HUES64 (cell line): Measurements from ENCODE around the gene PCARE.
"Not testable (repeated sequence)": the region's sequence is repeated elsewhere in the genome, so short reads cannot be mapped to it uniquely, and the experiment has no call there.

Experiments used
- H3K27ac ChIP-seq: 2 replicates; pipeline ENCODE4 v1.7.0; 2013; ENCODE audit warnings: low read depth, low read length, inconsistent platforms
- H3K27me3 ChIP-seq: 2 replicates; pipeline ENCODE4 v1.6.1; 2013; ENCODE audit warnings: mild to moderate bottlenecking, low read length; ENCODE audit not compliant: insufficient read depth
- H3K36me3 ChIP-seq: 2 replicates; pipeline ENCODE4 v1.6.1; 2013; ENCODE audit warnings: mild to moderate bottlenecking, low read length; ENCODE audit not compliant: insufficient read depth
- H3K4me1 ChIP-seq: 2 replicates; pipeline ENCODE4 v1.6.1; 2013; ENCODE audit warnings: mild to moderate bottlenecking, low read length, moderate library complexity; ENCODE audit not compliant: insufficient read depth
- H3K4me3 ChIP-seq: 2 replicates; pipeline ENCODE4 v1.5.1; 2013; ENCODE audit warnings: mild to moderate bottlenecking, low read length, moderate library complexity
- H3K9ac ChIP-seq: 2 replicates; pipeline ENCODE4 v1.6.1; 2013; ENCODE audit warnings: mild to moderate bottlenecking, low read depth, low read length
- H3K9me3 ChIP-seq: 2 replicates; pipeline ENCODE4 v1.6.1; 2013; ENCODE audit warnings: low read depth, low read length; ENCODE audit not compliant: insufficient read depth
- WGBS: fragments of 150-250, 120-280 bp; methylation state at CpG from one replicate; pipeline ENCODE4 v1.1.7; 2013; ENCODE audit warnings: missing lambda C conversion rate; 5-methylcytosine and 5-hydroxymethylcytosine counted together

Gene PCARE

GRCh38 chr2:29112379-29112778, 38.1 kb upstream of the PCARE start:
- H3K27ac ChIP-seq, result no peak overlapping the region

GRCh38 chr2:29110916-29111535, 36.7 kb upstream of the PCARE start:
- Histone ChIP-seq H3K36me3 (no peaks in the 10 kb centered on the region), H3K27me3 (peaks cover 49% of the 10 kb centered on the region), H3K4me1 (0 out of 2 replicates have a peak, but pooled peaks cover 4% of the 10 kb centered on the region), H3K9me3 (no peaks in the 10 kb centered on the region), H3K9ac (no peak overlapping the region), H3K4me3 (no peak overlapping the region), H3K27ac (no peak overlapping the region)
- WGBS, result 96% methylated on average over 4 of the region's 4 CpGs

More at GRCh38 chr2:29112379-29112778, 38.1 kb upstream of the PCARE start:
- Histone ChIP-seq H3K9ac (no peak overlapping the region), H3K9me3 (no peaks in the 10 kb centered on the region), H3K4me1 (no peaks in the 10 kb centered on the region), H3K4me3 (no peak overlapping the region), H3K36me3 (no peaks in the 10 kb centered on the region), H3K27me3 (peaks cover 62% of the 10 kb centered on the region)

DNA sequence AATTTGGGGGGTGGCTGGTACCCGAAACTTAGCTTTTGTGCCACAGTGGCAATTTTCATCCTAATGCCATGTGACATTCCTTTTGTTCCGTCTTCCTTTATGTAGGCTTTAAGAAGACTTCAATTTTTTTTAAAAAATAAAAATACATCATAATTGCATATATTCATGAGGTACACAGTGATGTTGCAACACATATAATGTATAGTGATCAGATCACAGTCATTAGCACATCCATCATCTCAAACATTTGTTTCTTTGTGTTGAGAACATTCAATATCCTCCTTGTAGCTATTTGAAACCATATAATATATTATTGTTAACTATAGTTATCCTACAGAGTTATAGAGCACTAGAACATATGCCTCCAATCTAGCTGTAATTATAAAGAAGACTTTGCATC, 34.9 kb upstream of the PCARE start:
- Histone ChIP-seq H3K9ac (no peak overlapping the region), H3K4me3 (no peak overlapping the region), H3K36me3 (no peaks in the 10 kb centered on the region), H3K27ac (no peak overlapping the region), H3K27me3 (peaks cover 32% of the 10 kb centered on the region), H3K4me1 (0 out of 2 replicates have a peak, but pooled peaks cover 4% of the 10 kb centered on the region), H3K9me3 (no peaks in the 10 kb centered on the region)
- WGBS, result 97% methylated on average over 2 of the region's 2 CpGs

- WGBS, result 97% methylated on average over 8 of the region's 8 CpGs
- Histone ChIP-seq H3K27me3 (peaks cover 22% of the 10 kb centered on the region), H3K4me1 (0 out of 2 replicates have a peak, but pooled peaks cover 4% of the 10 kb centered on the region), H3K27ac (no peak overlapping the region), H3K9me3 (no peaks in the 10 kb centered on the region), H3K4me3 (no peak overlapping the region), H3K36me3 (no peaks in the 10 kb centered on the region), H3K9ac (no peak overlapping the region)
These were observed 33.9 kb upstream of the PCARE start for GRCh38 chr2:29108225-29108624.

GRCh38 chr2:29107547-29107946, 33.2 kb upstream of the PCARE start:
- H3K4me1 ChIP-seq, H3K9ac ChIP-seq, H3K36me3 ChIP-seq, H3K9me3 ChIP-seq, H3K4me3 ChIP-seq, H3K27ac ChIP-seq: not testable (repeated sequence)
- WGBS, result 90% methylated on average over 3 of the region's 3 CpGs
- H3K27me3 ChIP-seq, result peaks cover 15% of the 10 kb centered on the region

DNA sequence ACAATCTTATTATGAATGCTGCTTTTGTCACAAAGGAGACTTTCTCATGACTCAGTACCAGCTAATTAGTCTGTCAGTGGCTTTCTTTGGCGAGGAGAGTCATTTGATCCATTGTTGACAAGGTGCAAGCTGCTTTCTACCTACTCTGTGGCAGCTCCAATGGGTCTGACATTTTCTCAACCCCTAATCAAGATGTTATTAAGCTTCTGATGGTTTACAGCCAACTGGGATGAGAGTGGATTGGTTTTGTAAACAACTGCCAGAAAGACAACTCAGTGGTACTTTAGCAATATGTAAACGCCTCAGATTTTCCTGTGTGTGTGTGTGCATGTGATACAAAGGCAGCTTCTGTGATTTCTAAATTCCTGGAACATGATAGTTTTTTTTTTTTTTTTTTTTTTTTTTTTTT, 32.7 kb upstream of the PCARE start:
- H3K4me1 ChIP-seq, result 0 out of 2 replicates have a peak, but pooled peaks cover 4% of the 10 kb centered on the region
- no peaks in the 10 kb centered on the region for H3K36me3 ChIP-seq
- H3K9ac ChIP-seq, result no peak overlapping the region
- peaks cover 10% of the 10 kb centered on the region for H3K27me3 ChIP-seq
- no peaks in the 10 kb centered on the region for H3K9me3 ChIP-seq
- H3K4me3 ChIP-seq, result no peak overlapping the region
- no peak overlapping the region for H3K27ac ChIP-seq
- 78% methylated on average over 2 of the region's 2 CpGs for WGBS

- Histone ChIP-seq H3K27ac (no peak overlapping the region), H3K4me3 (no peak overlapping the region), H3K36me3 (no peaks in the 10 kb centered on the region), H3K9ac (no peak overlapping the region), H3K9me3 (no peaks in the 10 kb centered on the region), H3K4me1 (0 out of 2 replicates have a peak, but pooled peaks cover 4% of the 10 kb centered on the region), H3K27me3 (peaks cover 2% of the 10 kb centered on the region)
- WGBS, result 76% methylated on average over 3 of the region's 3 CpGs
These were observed 31.9 kb upstream of the PCARE start for GRCh38 chr2:29106256-29106655.

GRCh38 chr2:29105375-29105774, 31.1 kb upstream of the PCARE start:
- Histone ChIP-seq H3K4me1 (0 out of 2 replicates have a peak, but pooled peaks cover 4% of the 10 kb centered on the region), H3K9me3 (peaks cover 4% of the 10 kb centered on the region), H3K9ac (no peak overlapping the region), H3K36me3 (no peaks in the 10 kb centered on the region), H3K27ac (no peak overlapping the region), H3K4me3 (no peak overlapping the region), H3K27me3 (no peaks in the 10 kb centered on the region)
- WGBS, result 72% methylated on average over 2 of the region's 2 CpGs

DNA sequence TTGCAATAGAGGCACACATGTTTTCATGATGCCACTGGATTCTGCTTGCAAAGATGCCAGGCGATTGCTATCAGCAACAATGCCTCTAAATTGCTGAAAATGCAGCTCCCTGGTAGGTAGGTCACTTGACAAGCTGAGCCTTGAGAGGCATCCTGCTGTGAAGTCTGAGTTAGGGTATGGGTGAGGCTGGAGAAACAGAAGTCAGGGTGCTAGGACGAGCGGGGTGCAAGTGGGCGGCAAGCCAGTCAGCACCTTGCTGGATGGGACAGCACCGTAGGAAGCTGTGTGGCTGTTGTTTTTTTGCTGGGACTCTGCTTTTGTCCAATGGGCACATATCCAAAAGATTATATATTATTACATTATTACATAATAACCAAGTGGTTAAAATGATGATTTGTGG, 30.4 kb upstream of the PCARE start:
- H3K4me3 ChIP-seq, result no peak overlapping the region
- H3K27me3 ChIP-seq, result no peaks in the 10 kb centered on the region
- H3K36me3 ChIP-seq, result no peaks in the 10 kb centered on the region
- 0 out of 2 replicates have a peak, but pooled peaks cover 4% of the 10 kb centered on the region for H3K4me1 ChIP-seq
- WGBS, result 97% methylated on average over 5 of the region's 5 CpGs
- peaks cover 6% of the 10 kb centered on the region for H3K9me3 ChIP-seq
- H3K27ac ChIP-seq, result no peak overlapping the region
- no peak overlapping the region for H3K9ac ChIP-seq

- no peak overlapping the region for H3K9ac ChIP-seq
These were observed 26.2 kb upstream of the PCARE start for GRCh38 chr2:29100564-29100963.

DNA sequence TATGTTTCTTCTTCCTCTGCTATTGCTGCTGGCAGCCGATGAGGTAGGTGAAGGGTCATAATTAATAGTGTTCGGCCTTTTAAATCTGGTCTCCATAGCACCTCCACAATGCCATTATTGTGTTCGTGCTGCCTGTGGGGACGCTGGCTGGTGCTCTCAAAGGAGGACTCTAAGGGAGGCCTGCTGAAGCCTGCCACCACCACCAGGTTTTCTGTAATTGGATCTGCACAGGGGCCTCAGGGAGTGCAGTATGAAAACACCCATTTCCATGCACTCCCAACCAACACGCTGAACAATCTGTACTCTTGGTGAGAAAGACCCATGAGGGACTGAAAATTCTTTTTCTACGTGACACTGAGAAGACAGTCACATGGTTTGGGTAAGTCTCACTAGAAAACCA, 23.2 kb upstream of the PCARE start:
- WGBS, result 86% methylated on average over 5 of the region's 6 CpGs
- H3K4me3 ChIP-seq, result no peak overlapping the region
- no peaks in the 10 kb centered on the region for H3K27me3 ChIP-seq
- H3K27ac ChIP-seq, result no peak overlapping the region
- no peaks in the 10 kb centered on the region for H3K36me3 ChIP-seq
- H3K9ac ChIP-seq, result no peak overlapping the region
- H3K4me1 ChIP-seq, result no peaks in the 10 kb centered on the region
- peaks cover 6% of the 10 kb centered on the region for H3K9me3 ChIP-seq

More at GRCh38 chr2:29100564-29100963, 26.2 kb upstream of the PCARE start:
- no peaks in the 10 kb centered on the region for H3K4me1 ChIP-seq
- 100% methylated on average over 1 of the region's 1 CpG for WGBS
- H3K9me3 ChIP-seq, result peaks cover 6% of the 10 kb centered on the region
- H3K4me3 ChIP-seq, result no peak overlapping the region
- H3K27me3 ChIP-seq, result no peaks in the 10 kb centered on the region
- no peak overlapping the region for H3K27ac ChIP-seq
- no peaks in the 10 kb centered on the region for H3K36me3 ChIP-seq

GRCh38 chr2:29096969-29097368, 22.6 kb upstream of the PCARE start:
- H3K4me1 ChIP-seq, result no peaks in the 10 kb centered on the region
- no peak overlapping the region for H3K27ac ChIP-seq
- 95% methylated on average over 8 of the region's 8 CpGs for WGBS
- no peak overlapping the region for H3K4me3 ChIP-seq
- H3K9ac ChIP-seq, result no peak overlapping the region
- H3K27me3 ChIP-seq, result no peaks in the 10 kb centered on the region
- H3K9me3 ChIP-seq, result peaks cover 6% of the 10 kb centered on the region
- no peaks in the 10 kb centered on the region for H3K36me3 ChIP-seq
